Stomach (tissue), 9 donors: ENCODE results near the gene GUSB. TPM values are rescaled to one million over a fixed set of nuclear protein-coding genes. Genes with fewer than 3 reads are reported as not detected.

Source experiments
- DNase-seq, 2 donors: peaks; one replicate each; pipeline versions ENCODE4 v3.0.0 to v3.0.0-alpha.2; 2013 to 2019
- H3K27ac ChIP-seq, 5 donors: fragments of 200-600 bp in 4 of 5; sonication (generic) in 4 of 5; one replicate each; pipeline ENCODE4 v1.5.1; 2013 to 2019; ENCODE audit warnings: mild to moderate bottlenecking in 1 of 5, moderate library complexity in 1 of 5
- H3K27me3 ChIP-seq, 3 donors: fragments of 200-600 bp; sonication (generic); one replicate each; pipeline ENCODE4 v1.5.1; 2017 to 2019; ENCODE audit warnings: mixed run types in 1 of 3
- H3K36me3 ChIP-seq, 4 donors: fragments of 200-600 bp; sonication (generic); 1 replicate in 3 of 4; 2 replicates in 1 of 4; pipeline ENCODE4 v1.5.1; 2016 to 2019
- H3K4me1 ChIP-seq, 4 donors: fragments of 200-600 bp; sonication (generic); one replicate each; pipeline ENCODE4 v1.5.1; 2016 to 2019
- H3K4me3 ChIP-seq, 4 donors: fragments of 200-600 bp; sonication (generic) in 3 of 4; one replicate each; pipeline ENCODE4 v1.5.1; 2016 to 2019; ENCODE audit warnings: mild to moderate bottlenecking in 1 of 4
- H3K9me3 ChIP-seq, 4 donors: fragments of 200-600 bp; sonication (generic); one replicate each; pipeline ENCODE4 v1.5.1; 2016 to 2019
- EP300 ChIP-seq: sonication (generic); formaldehyde crosslinking; IDR thresholded peaks from one replicate; pipeline ENCODE4 v1.6.1; 2017; ENCODE audit warnings: antibody characterized with exemption
- POLR2A ChIP-seq, 4 donors: fragments of 450-650 bp; IDR thresholded peaks; one replicate each; pipeline ENCODE4 v1.6.1; 2016; ENCODE audit warnings: antibody characterized with exemption in 4 of 4, control low read depth in 2 of 4, mild to moderate bottlenecking in 1 of 4, moderate library complexity in 1 of 4
- POLR2AphosphoS5 ChIP-seq, 3 donors: sonication (generic); formaldehyde crosslinking; IDR thresholded peaks; one replicate each; pipeline ENCODE4 v1.6.1; 2016; ENCODE audit warnings: antibody characterized with exemption in 3 of 3
- WGBS, 5 donors: extraction: QIAGEN DNeasy Blood & Tissue Kit in 3 of 5; methylation state at CpG; one replicate each; pipeline versions ENCODE4 v1.1.5 to v1.1.7; 2013 to 2018; 5-methylcytosine and 5-hydroxymethylcytosine counted together
- intact Hi-C: fragments of 100-400 bp; cut with DNase I; formaldehyde crosslinking; loops from one replicate; pipeline ENCODE4 v1.15.1; 2023; ENCODE audit warnings: low total_unique reads
- polyA plus RNA-seq, 3 donors: library from polyadenylated mRNA; stranded (reverse); fragments of 200-250 nt; gene quantifications; one replicate each; pipeline ENCODE4 v1.2.3, GENCODE V29; 2013
- total RNA-seq, 5 donors: library from RNA; depleted of rRNA; stranded (reverse); fragments of >200 nt; gene quantifications; one replicate each; pipeline versions ENCODE4 v1.1.0 to v1.2.3, GENCODE V29; 2014 to 2016
- TF ChIP-seq, protein P1 (sequence below), 7 experiments: fragments of 450-650 bp in 4 of 7; fragments of 200-600 bp in 3 of 7; sonication (generic) in 3 of 7; IDR thresholded peaks; one replicate each; pipeline ENCODE4 v1.5.1; 2016 to 2019; ENCODE audit warnings: antibody characterized with exemption in 7 of 7, control low read depth in 2 of 7, mild to moderate bottlenecking in 1 of 7
- donor health status: healthy with polysubstance abuse.
- donor health status: Bipolar disorder and iron deficiency.
- donor health status: healthy.

The GUSB gene
- total and polyA plus RNA-seq, 8 donors, result 13.4 to 130 (median 40.9) TPM

- H3K4me3 ChIP-seq, result no peak overlapping the region
- DNase-seq, result no peak
- TF ChIP-seq POLR2AphosphoS5 (IDR thresholded peaks at IDR 0.05), result no peak
- no peak for TF ChIP-seq POLR2A (IDR thresholded peaks at IDR 0.05)
- H3K36me3 ChIP-seq, result no peaks in the 10 kb centered on the region
- WGBS, 5 donors, result 45 to 64% (median 64%) methylated on average over 3 of the region's 3 CpGs
- intact Hi-C loops, result no loop called here
- H3K27ac ChIP-seq, result no peak overlapping the region
- H3K9me3 ChIP-seq, result no peaks in the 10 kb centered on the region
- H3K4me1 ChIP-seq, result peaks cover 5 to 35% (median 22%) of the 10 kb centered on the region in 4 donors
- no peaks in the 10 kb centered on the region for H3K27me3 ChIP-seq
Observed at GRCh38 chr7:65925040-65925439, 57.0 kb downstream of the GUSB start.

- DNase-seq, result peak in 1 of 2 donors; percentile 5
- Histone ChIP-seq H3K9me3 (no peaks in the 10 kb centered on the region), H3K27me3 (no peaks in the 10 kb centered on the region), H3K4me3 (no peak overlapping the region), H3K27ac (peak overlapping the region in 1 of 5 donors; percentile 8), H3K4me1 (peaks cover 5 to 35% (median 22%) of the 10 kb centered on the region in 4 donors), H3K36me3 (no peaks in the 10 kb centered on the region)
- intact Hi-C loops, result no loop called here
- 26 to 60% (median 38%) methylated on average over 4 of the region's 4 CpGs for WGBS, 5 donors
- TF ChIP-seq POLR2A (IDR thresholded peaks at IDR 0.05) (no peak), EP300 (no peak), POLR2AphosphoS5 (IDR thresholded peaks at IDR 0.05) (no peak)
- TF ChIP-seq, protein P1, sequence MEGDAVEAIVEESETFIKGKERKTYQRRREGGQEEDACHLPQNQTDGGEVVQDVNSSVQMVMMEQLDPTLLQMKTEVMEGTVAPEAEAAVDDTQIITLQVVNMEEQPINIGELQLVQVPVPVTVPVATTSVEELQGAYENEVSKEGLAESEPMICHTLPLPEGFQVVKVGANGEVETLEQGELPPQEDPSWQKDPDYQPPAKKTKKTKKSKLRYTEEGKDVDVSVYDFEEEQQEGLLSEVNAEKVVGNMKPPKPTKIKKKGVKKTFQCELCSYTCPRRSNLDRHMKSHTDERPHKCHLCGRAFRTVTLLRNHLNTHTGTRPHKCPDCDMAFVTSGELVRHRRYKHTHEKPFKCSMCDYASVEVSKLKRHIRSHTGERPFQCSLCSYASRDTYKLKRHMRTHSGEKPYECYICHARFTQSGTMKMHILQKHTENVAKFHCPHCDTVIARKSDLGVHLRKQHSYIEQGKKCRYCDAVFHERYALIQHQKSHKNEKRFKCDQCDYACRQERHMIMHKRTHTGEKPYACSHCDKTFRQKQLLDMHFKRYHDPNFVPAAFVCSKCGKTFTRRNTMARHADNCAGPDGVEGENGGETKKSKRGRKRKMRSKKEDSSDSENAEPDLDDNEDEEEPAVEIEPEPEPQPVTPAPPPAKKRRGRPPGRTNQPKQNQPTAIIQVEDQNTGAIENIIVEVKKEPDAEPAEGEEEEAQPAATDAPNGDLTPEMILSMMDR (IDR thresholded peaks at IDR 0.05), result no peak
Observed at GRCh38 chr7:65924193-65924592, 57.8 kb downstream of the GUSB start.

DNA sequence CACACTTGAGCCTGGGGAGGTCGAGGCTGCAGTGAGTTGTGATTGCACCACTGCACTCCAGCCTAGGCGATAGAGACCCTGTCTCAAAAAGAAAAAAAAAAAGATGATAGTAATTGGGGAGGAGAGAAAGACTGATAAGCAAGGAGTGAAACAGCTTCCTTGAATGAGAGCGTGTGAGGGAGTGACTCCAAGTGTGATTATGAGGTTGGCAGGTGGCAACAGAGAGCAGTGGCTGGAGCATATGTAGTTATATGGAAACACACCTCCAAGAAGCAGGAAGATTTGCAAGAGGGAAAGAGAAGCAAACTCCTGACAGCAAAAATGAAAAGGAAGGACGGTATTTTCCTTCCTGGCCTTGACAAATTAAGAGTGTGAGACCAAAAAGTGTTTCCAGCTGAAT lies 58.7 kb downstream of the GUSB start:
- peak in 1 of 2 donors; percentile 57 for DNase-seq
- peaks cover 0 to 6% (median 0%) of the 10 kb centered on the region in 4 donors for H3K36me3 ChIP-seq
- TF ChIP-seq POLR2A (IDR thresholded peaks at IDR 0.05), result no peak
- no peak for TF ChIP-seq POLR2AphosphoS5 (IDR thresholded peaks at IDR 0.05)
- TF ChIP-seq, protein P1 (IDR thresholded peaks at IDR 0.05), result no peak
- no peak for TF ChIP-seq EP300
- H3K27me3 ChIP-seq, result no peaks in the 10 kb centered on the region
- H3K4me1 ChIP-seq, result peaks cover 5 to 32% (median 18%) of the 10 kb centered on the region in 4 donors
- H3K9me3 ChIP-seq, result no peaks in the 10 kb centered on the region
- no peak overlapping the region for H3K4me3 ChIP-seq
- intact Hi-C loops, result no loop called here
- no peak overlapping the region for H3K27ac ChIP-seq
- WGBS, 5 donors, result 47 to 73% (median 54%) methylated on average over 4 of the region's 4 CpGs

GRCh38 chr7:65915921-65916657 lies 65.9 kb downstream of the GUSB start:
- Histone ChIP-seq H3K9me3 (no peaks in the 10 kb centered on the region), H3K27me3 (no peaks in the 10 kb centered on the region), H3K4me1 (peaks cover 0 to 3% (median 0%) of the 10 kb centered on the region in 4 donors), H3K36me3 (peaks cover 0 to 6% (median 0%) of the 10 kb centered on the region in 4 donors), H3K4me3 (no peak overlapping the region), H3K27ac (no peak overlapping the region)
- DNase-seq, result no peak
- TF ChIP-seq, protein P1 (IDR thresholded peaks at IDR 0.05), result no peak
- TF ChIP-seq POLR2AphosphoS5 (IDR thresholded peaks at IDR 0.05) (no peak), POLR2A (IDR thresholded peaks at IDR 0.05) (no peak), EP300 (no peak)
- WGBS, 5 donors, result 92 to 95% (median 92%) methylated on average over 8 of the region's 8 CpGs
- intact Hi-C loops, result no loop called here

GRCh38 chr7:65912237-65912636 lies 69.8 kb downstream of the GUSB start:
- TF ChIP-seq POLR2A (IDR thresholded peaks at IDR 0.05) (no peak), EP300 (no peak), POLR2AphosphoS5 (IDR thresholded peaks at IDR 0.05) (no peak)
- TF ChIP-seq, protein P1 (IDR thresholded peaks at IDR 0.05), result no peak
- DNase-seq, result no peak
- H3K4me3 ChIP-seq, result no peak overlapping the region
- H3K27ac ChIP-seq, result no peak overlapping the region
- H3K9me3 ChIP-seq, result no peaks in the 10 kb centered on the region
- H3K4me1 ChIP-seq, result peaks cover 4 to 29% (median 7%) of the 10 kb centered on the region in 4 donors
- H3K36me3 ChIP-seq, result no peaks in the 10 kb centered on the region
- no peaks in the 10 kb centered on the region for H3K27me3 ChIP-seq
- intact Hi-C loops, result no loop called here
- 90 to 96% (median 93%) methylated on average over 7 of the region's 7 CpGs for WGBS, 5 donors
